Fibroblast of mammary gland (primary cell): ENCODE results near the gene CACNA1B.

Experiments
- DNase-seq: peaks from one replicate; pipeline ENCODE4 v3.0.0-alpha.2; 2010; ENCODE audit warnings: low read depth
- H3K4me3 ChIP-seq: 2 replicates; pipeline ENCODE4 v1.5.1; 2011; ENCODE audit warnings: low read depth, mild to moderate bottlenecking, low read length, moderate library complexity; ENCODE audit not compliant: control insufficient read depth
- TF ChIP-seq, protein P1 (sequence below): conservative IDR thresholded peaks from 2 replicates; pipeline ENCODE4 v1.5.1; 2011; ENCODE audit warnings: low read depth, low read length, inconsistent platforms; ENCODE audit not compliant: control insufficient read depth, insufficient read depth

Gene CACNA1B

DNA sequence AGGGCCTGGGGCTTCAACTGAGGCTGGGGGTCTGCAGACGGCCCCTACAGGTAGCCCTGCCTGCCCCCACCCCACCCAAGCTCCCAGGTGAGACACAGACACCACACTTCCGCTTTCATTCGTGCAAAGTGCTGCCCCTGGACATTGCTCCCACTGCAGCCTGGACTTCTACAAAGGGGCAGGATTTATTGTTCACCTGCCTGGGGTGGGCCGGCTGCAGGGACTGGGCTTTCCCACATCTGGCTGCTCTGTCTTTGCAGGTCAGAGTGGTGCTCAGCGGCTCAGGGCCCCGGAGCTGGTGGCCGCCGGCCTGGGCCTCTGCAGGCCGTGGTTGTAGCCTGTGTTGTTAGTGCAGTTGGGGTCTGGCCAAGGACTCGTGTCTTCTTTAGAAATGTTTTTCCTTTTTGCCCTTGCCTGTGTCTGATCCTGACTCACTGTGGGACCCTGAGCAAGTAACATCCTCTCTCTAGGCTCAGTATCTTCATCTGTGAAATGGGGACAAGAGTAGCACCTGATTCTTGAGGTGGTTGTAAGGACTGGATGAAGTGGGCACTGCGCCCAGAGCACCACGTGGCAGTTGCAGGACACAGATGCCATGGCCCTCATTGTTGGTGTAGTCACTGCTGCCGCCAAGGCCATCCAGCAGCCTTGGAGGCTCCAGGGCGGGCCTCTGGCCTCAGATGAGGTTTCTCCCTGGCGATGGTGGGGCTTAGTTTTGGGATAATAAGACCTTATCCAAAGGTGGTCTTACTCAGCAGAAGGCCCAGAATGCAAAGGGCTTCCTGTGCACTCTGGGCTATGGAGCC, 143.9 kb downstream of the CACNA1B start:
- no peak for DNase-seq
- no peak overlapping the region for H3K4me3 ChIP-seq
- TF ChIP-seq, protein P1, sequence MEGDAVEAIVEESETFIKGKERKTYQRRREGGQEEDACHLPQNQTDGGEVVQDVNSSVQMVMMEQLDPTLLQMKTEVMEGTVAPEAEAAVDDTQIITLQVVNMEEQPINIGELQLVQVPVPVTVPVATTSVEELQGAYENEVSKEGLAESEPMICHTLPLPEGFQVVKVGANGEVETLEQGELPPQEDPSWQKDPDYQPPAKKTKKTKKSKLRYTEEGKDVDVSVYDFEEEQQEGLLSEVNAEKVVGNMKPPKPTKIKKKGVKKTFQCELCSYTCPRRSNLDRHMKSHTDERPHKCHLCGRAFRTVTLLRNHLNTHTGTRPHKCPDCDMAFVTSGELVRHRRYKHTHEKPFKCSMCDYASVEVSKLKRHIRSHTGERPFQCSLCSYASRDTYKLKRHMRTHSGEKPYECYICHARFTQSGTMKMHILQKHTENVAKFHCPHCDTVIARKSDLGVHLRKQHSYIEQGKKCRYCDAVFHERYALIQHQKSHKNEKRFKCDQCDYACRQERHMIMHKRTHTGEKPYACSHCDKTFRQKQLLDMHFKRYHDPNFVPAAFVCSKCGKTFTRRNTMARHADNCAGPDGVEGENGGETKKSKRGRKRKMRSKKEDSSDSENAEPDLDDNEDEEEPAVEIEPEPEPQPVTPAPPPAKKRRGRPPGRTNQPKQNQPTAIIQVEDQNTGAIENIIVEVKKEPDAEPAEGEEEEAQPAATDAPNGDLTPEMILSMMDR: no peak

DNA sequence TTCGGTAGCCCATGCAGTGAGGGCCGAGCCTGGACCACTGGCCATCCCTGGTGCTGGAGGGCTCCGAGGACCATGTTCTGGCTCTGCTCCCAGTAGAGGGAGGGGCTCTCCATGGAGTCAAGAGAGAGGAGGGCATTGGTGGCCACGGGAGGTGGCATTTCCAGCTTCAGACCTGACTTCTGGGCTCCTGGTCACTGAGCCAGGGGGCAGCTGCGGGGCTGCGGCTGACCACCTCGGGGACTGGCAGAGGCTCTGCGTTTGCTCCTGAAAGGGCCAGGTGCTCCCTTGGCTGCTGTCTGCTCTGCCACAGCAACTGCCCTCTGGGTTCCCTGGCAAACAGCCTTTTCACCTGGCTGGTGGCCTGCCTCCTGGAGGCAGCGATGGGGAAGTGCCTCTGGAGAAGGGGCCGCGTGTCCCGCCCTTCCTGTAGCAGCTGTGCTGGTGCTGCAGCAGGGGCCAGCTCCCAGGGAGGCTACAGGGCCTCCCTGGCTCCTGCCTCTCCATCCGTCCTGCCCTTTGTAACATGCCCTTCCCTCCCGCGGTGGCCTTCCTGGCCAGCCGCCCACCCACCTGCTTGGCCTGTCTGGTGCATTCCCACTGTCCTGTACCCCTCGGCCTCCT, 144.6 kb downstream of the CACNA1B start:
- TF ChIP-seq, protein P1: no peak
- H3K4me3 ChIP-seq: no peak overlapping the region
- DNase-seq: no peak

DNA sequence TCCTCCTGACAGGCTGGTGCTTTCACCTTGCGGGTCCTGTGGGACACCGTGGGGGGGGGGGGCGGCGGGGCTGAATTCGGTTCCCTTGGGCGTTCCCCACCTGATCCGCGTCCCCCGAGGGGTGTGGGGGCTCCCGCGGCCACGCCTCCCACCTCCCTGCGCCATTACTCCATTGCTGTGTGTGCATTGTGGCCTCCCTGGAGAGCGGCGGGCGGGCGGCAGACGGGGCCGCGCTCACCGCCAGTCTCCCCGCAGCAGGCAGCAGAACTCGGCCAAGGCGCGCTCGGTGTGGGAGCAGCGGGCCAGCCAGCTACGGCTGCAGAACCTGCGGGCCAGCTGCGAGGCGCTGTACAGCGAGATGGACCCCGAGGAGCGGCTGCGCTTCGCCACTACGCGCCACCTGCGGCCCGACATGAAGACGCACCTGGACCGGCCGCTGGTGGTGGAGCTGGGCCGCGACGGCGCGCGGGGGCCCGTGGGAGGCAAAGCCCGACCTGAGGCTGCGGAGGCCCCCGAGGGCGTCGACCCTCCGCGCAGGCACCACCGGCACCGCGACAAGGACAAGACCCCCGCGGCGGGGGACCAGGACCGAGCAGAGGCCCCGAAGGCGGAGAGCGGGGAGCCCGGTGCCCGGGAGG, 145.3 kb downstream of the CACNA1B start:
- TF ChIP-seq, protein P1: no peak
- no peak overlapping the region for H3K4me3 ChIP-seq
- DNase-seq: no peak

DNA sequence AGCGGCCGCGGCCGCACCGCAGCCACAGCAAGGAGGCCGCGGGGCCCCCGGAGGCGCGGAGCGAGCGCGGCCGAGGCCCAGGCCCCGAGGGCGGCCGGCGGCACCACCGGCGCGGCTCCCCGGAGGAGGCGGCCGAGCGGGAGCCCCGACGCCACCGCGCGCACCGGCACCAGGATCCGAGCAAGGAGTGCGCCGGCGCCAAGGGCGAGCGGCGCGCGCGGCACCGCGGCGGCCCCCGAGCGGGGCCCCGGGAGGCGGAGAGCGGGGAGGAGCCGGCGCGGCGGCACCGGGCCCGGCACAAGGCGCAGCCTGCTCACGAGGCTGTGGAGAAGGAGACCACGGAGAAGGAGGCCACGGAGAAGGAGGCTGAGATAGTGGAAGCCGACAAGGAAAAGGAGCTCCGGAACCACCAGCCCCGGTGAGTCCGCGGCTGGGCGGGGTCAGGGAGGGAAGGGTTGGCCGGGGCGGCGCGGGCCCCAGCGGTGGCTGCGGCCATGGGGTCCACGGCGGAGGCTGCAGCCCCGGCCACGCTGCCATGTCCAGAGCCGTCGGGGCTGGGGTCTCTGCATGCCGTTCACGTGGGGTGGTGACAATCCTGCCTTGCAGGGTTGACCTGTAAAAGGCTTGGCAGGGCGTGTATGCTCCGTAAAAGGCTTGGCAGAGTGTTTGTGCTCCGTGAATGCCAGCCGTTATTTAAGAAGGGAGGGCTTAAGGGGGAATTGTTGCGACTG, 146.0 kb downstream of the CACNA1B start:
- TF ChIP-seq, protein P1: no peak
- DNase-seq: no peak
- no peak overlapping the region for H3K4me3 ChIP-seq

DNA sequence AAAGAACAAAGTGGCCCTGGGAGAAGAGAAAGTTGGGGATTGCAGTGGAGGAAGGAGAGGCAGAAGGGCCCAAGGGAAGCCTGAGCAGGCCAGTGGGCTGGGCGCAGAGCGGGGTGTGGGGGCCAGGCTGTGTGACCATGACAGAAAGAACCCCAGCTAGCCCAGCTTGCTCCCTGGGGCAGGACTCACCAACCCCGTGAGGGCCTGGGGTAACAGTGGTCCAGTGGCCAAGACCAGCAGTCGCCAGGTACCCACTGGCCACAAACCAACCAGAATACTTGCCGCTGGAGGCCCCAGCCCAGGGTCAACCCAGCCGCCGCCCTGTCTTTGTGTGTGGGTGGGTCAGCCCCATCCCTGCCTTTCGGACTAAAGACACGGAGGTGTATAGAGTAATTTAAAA, 146.5 kb downstream of the CACNA1B start:
- TF ChIP-seq, protein P1: no peak
- no peak for DNase-seq
- no peak overlapping the region for H3K4me3 ChIP-seq

DNA sequence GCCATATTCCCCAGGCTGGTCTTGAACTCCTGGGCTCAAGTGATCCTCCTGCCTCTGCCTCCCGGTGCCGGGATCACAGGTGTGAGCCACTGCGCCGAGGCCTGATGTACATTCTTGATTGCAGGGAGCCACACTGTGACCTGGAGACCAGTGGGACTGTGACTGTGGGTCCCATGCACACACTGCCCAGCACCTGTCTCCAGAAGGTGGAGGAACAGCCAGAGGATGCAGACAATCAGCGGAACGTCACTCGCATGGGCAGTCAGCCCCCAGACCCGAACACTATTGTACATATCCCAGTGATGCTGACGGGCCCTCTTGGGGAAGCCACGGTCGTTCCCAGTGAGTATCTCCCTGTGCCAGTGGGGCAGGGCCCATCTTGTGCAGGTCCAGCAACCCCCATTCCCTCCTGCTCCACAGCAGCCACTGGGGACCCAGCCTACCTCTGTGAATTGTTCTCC, 147.3 kb downstream of the CACNA1B start:
- no peak overlapping the region for H3K4me3 ChIP-seq
- TF ChIP-seq, protein P1: no peak
- no peak for DNase-seq
